Parathyroid adenoma (tissue), 2 donors: Measurements from ENCODE around the gene ADAMTSL1.

Source experiments
- H2AFZ ChIP-seq: fragments of 300-600 bp; sonication (generic); one replicate; pipeline ENCODE4 v1.7.0; 2017; ENCODE audit warnings: antibody characterized with exemption, mild to moderate bottlenecking
- H3K27ac ChIP-seq: fragments of 300-600 bp; sonication (generic); one replicate; pipeline ENCODE4 v1.7.0; 2017
- H3K27me3 ChIP-seq: fragments of 300-600 bp; sonication (generic); one replicate; pipeline ENCODE4 v1.7.0; 2017; ENCODE audit warnings: low read length; ENCODE audit not compliant: control insufficient read depth, insufficient read depth
- H3K36me3 ChIP-seq: fragments of 300-600 bp; sonication (generic); one replicate; pipeline ENCODE4 v1.7.0; 2017; ENCODE audit warnings: low read length; ENCODE audit not compliant: control insufficient read depth, insufficient read depth
- H3K4me1 ChIP-seq: fragments of 300-600 bp; sonication (generic); one replicate; pipeline ENCODE4 v1.7.0; 2017; ENCODE audit warnings: control low read depth
- H3K4me2 ChIP-seq: fragments of 300-600 bp; sonication (generic); one replicate; pipeline ENCODE4 v1.7.0; 2017; ENCODE audit warnings: low read length
- H3K4me3 ChIP-seq: fragments of 300-600 bp; sonication (generic); one replicate; pipeline ENCODE4 v1.7.0; 2017; ENCODE audit warnings: low read depth, low read length
- H3K79me2 ChIP-seq: fragments of 300-600 bp; sonication (generic); one replicate; pipeline ENCODE4 v1.7.0; 2017; ENCODE audit warnings: control low read depth
- H3K9ac ChIP-seq: fragments of 300-600 bp; sonication (generic); one replicate; pipeline ENCODE4 v1.7.0; 2017; ENCODE audit warnings: mild to moderate bottlenecking
- H3K9me3 ChIP-seq: fragments of 300-600 bp; sonication (generic); one replicate; pipeline ENCODE4 v1.7.0; 2017; ENCODE audit warnings: low read length; ENCODE audit not compliant: control insufficient read depth
- CTCF ChIP-seq: fragments of 300-600 bp; sonication (generic); IDR thresholded peaks from one replicate; pipeline ENCODE4 v1.7.0; 2017; ENCODE audit warnings: antibody characterized with exemption, mild to moderate bottlenecking
- donor health status: primary hyperparathyroidism.

The ADAMTSL1 gene

DNA sequence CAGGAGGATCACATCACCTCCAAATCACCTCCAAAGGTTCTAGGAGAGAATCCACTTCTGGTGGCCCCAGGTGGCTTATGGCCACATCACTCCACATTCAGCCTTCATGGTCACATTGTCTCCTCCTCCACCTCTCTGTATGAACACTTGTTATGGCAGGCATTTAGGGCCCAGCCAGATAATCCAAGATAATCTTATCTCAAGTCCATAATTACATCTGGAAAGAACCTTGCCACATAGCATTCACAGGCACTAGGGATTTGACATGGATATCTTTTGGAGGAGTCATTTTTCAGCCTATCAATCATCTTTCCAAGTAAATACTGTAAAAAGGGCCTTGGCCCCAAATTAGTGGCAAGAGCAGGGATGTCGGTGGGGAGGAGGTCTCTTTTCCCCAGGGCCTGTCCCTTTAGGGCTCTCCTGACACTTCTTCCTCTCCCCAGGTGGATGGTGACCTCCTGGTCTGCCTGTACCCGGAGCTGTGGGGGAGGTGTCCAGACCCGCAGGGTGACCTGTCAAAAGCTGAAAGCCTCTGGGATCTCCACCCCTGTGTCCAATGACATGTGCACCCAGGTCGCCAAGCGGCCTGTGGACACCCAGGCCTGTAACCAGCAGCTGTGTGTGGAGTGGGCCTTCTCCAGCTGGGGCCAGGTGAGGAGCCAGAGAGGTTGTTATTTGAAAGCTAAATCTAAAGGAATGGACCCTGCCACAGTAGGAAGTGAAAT is 418.2 kb downstream of the ADAMTSL1 start:
- no peak overlapping the region for H3K9ac ChIP-seq
- H3K27ac ChIP-seq, result no peak overlapping the region

GRCh38 chr9:18893046-18893445 is 419.1 kb downstream of the ADAMTSL1 start:
- Histone ChIP-seq H3K4me2 (no peak overlapping the region), H3K27me3 (no peaks in the 10 kb centered on the region), H3K79me2 (no peaks in the 10 kb centered on the region), H3K4me3 (no peak overlapping the region), H3K4me1 (no peaks in the 10 kb centered on the region), H3K36me3 (no peaks in the 10 kb centered on the region), H3K9ac (no peak overlapping the region), H2AFZ (no peak overlapping the region), H3K9me3 (no peaks in the 10 kb centered on the region), H3K27ac (no peak overlapping the region)
- no peak for TF ChIP-seq CTCF

More for the DNA sequence above, 418.2 kb downstream of the ADAMTSL1 start:
- TF ChIP-seq CTCF, result no peak
- Histone ChIP-seq H3K36me3 (no peaks in the 10 kb centered on the region), H2AFZ (no peak overlapping the region), H3K9me3 (no peaks in the 10 kb centered on the region), H3K27me3 (no peaks in the 10 kb centered on the region), H3K79me2 (no peaks in the 10 kb centered on the region), H3K4me2 (no peak overlapping the region), H3K4me1 (no peaks in the 10 kb centered on the region), H3K4me3 (no peak overlapping the region)

- Histone ChIP-seq H3K36me3 (no peaks in the 10 kb centered on the region), H3K4me1 (no peaks in the 10 kb centered on the region), H3K9ac (no peak overlapping the region), H3K27me3 (no peaks in the 10 kb centered on the region), H3K4me2 (no peak overlapping the region), H3K27ac (no peak overlapping the region), H3K4me3 (no peak overlapping the region), H3K79me2 (no peaks in the 10 kb centered on the region), H3K9me3 (no peaks in the 10 kb centered on the region), H2AFZ (no peak overlapping the region)
- TF ChIP-seq CTCF, result no peak
Measured at GRCh38 chr9:18893491-18893890, 419.5 kb downstream of the ADAMTSL1 start.

- Histone ChIP-seq H3K36me3 (no peaks in the 10 kb centered on the region), H3K4me2 (no peak overlapping the region), H3K4me3 (no peak overlapping the region), H3K27ac (no peak overlapping the region), H2AFZ (no peak overlapping the region), H3K9ac (no peak overlapping the region), H3K79me2 (no peaks in the 10 kb centered on the region), H3K27me3 (no peaks in the 10 kb centered on the region), H3K4me1 (no peaks in the 10 kb centered on the region), H3K9me3 (no peaks in the 10 kb centered on the region)
- no peak for TF ChIP-seq CTCF
Measured at GRCh38 chr9:18896004-18896403, 422.1 kb downstream of the ADAMTSL1 start.
